Thoracic aorta (tissue), 2 donors: ENCODE measurements around the gene HSD17B8. TPM values are rescaled to one million over a fixed set of nuclear protein-coding genes. Genes with fewer than 3 reads are reported as not detected.

Experiments used
- ATAC-seq: fragments of 150-250 bp; one replicate; pipeline ENCODE4 v1.8.0; 2017; ENCODE audit warnings: low read depth; ENCODE audit not compliant: insufficient number of reproducible peaks, low FRiP score
- DNase-seq: peaks from one replicate; pipeline ENCODE4 v3.0.0-alpha.2; 2020; ENCODE audit warnings: low spot score
- H3K27ac ChIP-seq, 2 donors: fragments of 200-600 bp; sonication (generic); 1 replicate in 1 of 2; 2 replicates in 1 of 2; pipeline ENCODE4 v1.5.1; 2016; ENCODE audit warnings: mild to moderate bottlenecking in 2 of 2, moderate library complexity in 2 of 2
- H3K27me3 ChIP-seq: fragments of 200-600 bp; sonication (generic); replicated peaks from 2 replicates; pipeline ENCODE4 v1.6.0; 2016; ENCODE audit warnings: mild to moderate bottlenecking; ENCODE audit not compliant: insufficient read depth
- H3K36me3 ChIP-seq: fragments of 200-600 bp; sonication (generic); one replicate; pipeline ENCODE4 v1.5.1; 2016
- H3K4me1 ChIP-seq, 2 donors: fragments of 200-600 bp; sonication (generic); 1 replicate in 1 of 2; 2 replicates in 1 of 2; pipeline versions ENCODE4 v1.5.1 to v1.6.0; 2016; ENCODE audit warnings: low read depth in 2 of 2, mild to moderate bottlenecking in 1 of 2; ENCODE audit not compliant: control insufficient read depth in 1 of 2
- H3K4me3 ChIP-seq: fragments of 200-600 bp; sonication (generic); 2 replicates; pipeline ENCODE4 v1.5.1; 2016; ENCODE audit warnings: mild to moderate bottlenecking
- H3K9me3 ChIP-seq: fragments of 200-600 bp; sonication (generic); 2 replicates; pipeline ENCODE4 v1.5.1; 2016
- CTCF ChIP-seq: fragments of 200-600 bp; sonication (generic); IDR thresholded peaks from one replicate; pipeline ENCODE4 v1.5.1; 2019; ENCODE audit warnings: antibody characterized with exemption
- total RNA-seq, 2 donors: library from RNA; depleted of rRNA; stranded (reverse); fragments of >200 nt; gene quantifications; one replicate each; pipeline versions ENCODE4 v1.1.0 to v1.2.3, GENCODE V29; 2016

The HSD17B8 gene
- total RNA-seq, 2 donors from 2014 or later: 4.0 to 15.0 TPM

GRCh38 chr6:33171880-33172687 lies 32.4 kb upstream of the HSD17B8 start:
- Histone ChIP-seq H3K27me3 (no peaks in the 10 kb centered on the region), H3K9me3 (no peaks in the 10 kb centered on the region), H3K4me3 (no peak overlapping the region), H3K36me3 (no peaks in the 10 kb centered on the region), H3K4me1 (no peaks in the 10 kb centered on the region), H3K27ac (no peak overlapping the region)
- no peak for TF ChIP-seq CTCF
- no peak for ATAC-seq
- no peak for DNase-seq

GRCh38 chr6:33172688-33173534 lies 31.5 kb upstream of the HSD17B8 start:
- no peak overlapping the region for H3K4me3 ChIP-seq
- no peaks in the 10 kb centered on the region for H3K36me3 ChIP-seq
- no peak for ATAC-seq
- H3K27ac ChIP-seq: no peak overlapping the region
- no peak for TF ChIP-seq CTCF
- DNase-seq: no peak
- H3K27me3 ChIP-seq: no peaks in the 10 kb centered on the region
- no peaks in the 10 kb centered on the region for H3K9me3 ChIP-seq
- no peaks in the 10 kb centered on the region for H3K4me1 ChIP-seq

GRCh38 chr6:33173535-33174180 lies 30.8 kb upstream of the HSD17B8 start:
- ATAC-seq (no peak), DNase-seq (no peak)
- no peaks in the 10 kb centered on the region for H3K9me3 ChIP-seq
- no peak for TF ChIP-seq CTCF
- no peaks in the 10 kb centered on the region for H3K27me3 ChIP-seq
- H3K4me3 ChIP-seq: no peak overlapping the region
- no peaks in the 10 kb centered on the region for H3K36me3 ChIP-seq
- no peak overlapping the region for H3K27ac ChIP-seq
- no peaks in the 10 kb centered on the region for H3K4me1 ChIP-seq

GRCh38 chr6:33174784-33175183 lies 29.7 kb upstream of the HSD17B8 start:
- no peak for ATAC-seq
- no peak overlapping the region for H3K27ac ChIP-seq

More at GRCh38 chr6:33174784-33175183, 29.7 kb upstream of the HSD17B8 start:
- Histone ChIP-seq H3K27me3 (no peaks in the 10 kb centered on the region), H3K4me3 (no peak overlapping the region), H3K36me3 (no peaks in the 10 kb centered on the region), H3K4me1 (no peaks in the 10 kb centered on the region), H3K9me3 (no peaks in the 10 kb centered on the region)
- DNase-seq: no peak
- no peak for TF ChIP-seq CTCF
